Kidney (tissue), 14 donors: ENCODE results near the gene ALK. TPM values are rescaled to one million over a fixed set of nuclear protein-coding genes. Genes with fewer than 3 reads are reported as not detected.

ENCODE experiments used
- DNase-seq, 5 donors: peaks; one replicate each; pipeline ENCODE4 v3.0.0-alpha.2; 2013 to 2020
- FAIRE-seq: peaks from 2 replicates; lab custom pipeline; 2012; peaks lifted over from hg19 to GRCh38; lab: Jason Lieb, UNC
- H3K27ac ChIP-seq, 2 donors: one replicate each; pipeline ENCODE4 v1.7.0; 2013; ENCODE audit warnings: low read depth in 2 of 2, low read length in 2 of 2, inconsistent platforms in 1 of 2
- H3K27me3 ChIP-seq: one replicate; pipeline ENCODE4 v1.7.1; 2013; ENCODE audit warnings: low read length, inconsistent platforms; ENCODE audit not compliant: control insufficient read depth, insufficient read depth
- H3K36me3 ChIP-seq, 3 donors: one replicate each; pipeline versions ENCODE4 v1.7.0 to v1.7.1; 2013; ENCODE audit warnings: low read length in 3 of 3, control low read depth in 1 of 3, inconsistent platforms in 1 of 3; ENCODE audit not compliant: insufficient read depth in 3 of 3, control insufficient read depth in 2 of 3
- H3K4me1 ChIP-seq, 3 donors: one replicate each; pipeline versions ENCODE4 v1.7.0 to v1.7.1; 2013; ENCODE audit warnings: low read length in 3 of 3, inconsistent platforms in 1 of 3, low read depth in 1 of 3; ENCODE audit not compliant: control insufficient read depth in 2 of 3, insufficient read depth in 2 of 3
- H3K4me3 ChIP-seq, 3 donors: one replicate each; pipeline versions ENCODE4 v1.7.0 to v1.8.1; 2013; ENCODE audit warnings: low read length in 3 of 3, control low read depth in 1 of 3, inconsistent platforms in 1 of 3
- H3K9ac ChIP-seq, 3 donors: one replicate each; pipeline versions ENCODE4 v1.7.0 to v1.7.1; 2013; ENCODE audit warnings: low read length in 3 of 3, control low read depth in 1 of 3, inconsistent platforms in 1 of 3
- H3K9me3 ChIP-seq, 3 donors: one replicate each; pipeline versions ENCODE4 v1.7.0 to v1.7.1; 2013; ENCODE audit warnings: low read length in 3 of 3, control low read depth in 1 of 3, inconsistent platforms in 1 of 3; ENCODE audit not compliant: control insufficient read depth in 2 of 3, insufficient read depth in 1 of 3
- CTCF ChIP-seq: IDR thresholded peaks from 3 replicates; pipeline ENCODE4 v1.5.1; 2012; ENCODE audit warnings: mild to moderate bottlenecking, moderate library complexity, borderline replicate concordance; ENCODE audit not compliant: insufficient read depth; ENCODE audit errors: extremely low read depth
- intact Hi-C: fragments of 100-400 bp; cut with DNase I; formaldehyde crosslinking; loops from one replicate; pipeline ENCODE4 v1.11.1; 2022
- polyA plus RNA-seq: library from polyadenylated mRNA; stranded (reverse); fragments of 350-450 nt; fragmentation: Illumina TruSeq; extraction: RNeasy Lipid Tissue Mini Kit (QIAGEN cat#74804); gene quantifications from one replicate; pipeline ENCODE4 v1.2.3, GENCODE V29; 2014; ENCODE audit warnings: low read depth, low replicate concordance; ENCODE audit not compliant: insufficient read depth
- total RNA-seq: library from RNA; stranded (reverse); fragmentation: NEBNext Ultra II Directional; extraction: Animal tissue kit (Norgen Biotek cat#: 25700); gene quantifications from one replicate; pipeline ENCODE4 v1.2.1, GENCODE V29; 2021
- donor health status: control.
- donor health status: control.
- donor health status: control.
- donor health status: control.
- donor health status: control.
- donor health status: DM: yes; HTN: yes; CAD: no.
- donor health status: Normal renal cell carcinoma (clear cell type).

ALK gene
- total and polyA plus RNA-seq, 2 donors from 2014 or later = 0.13 TPM; not detected in 1

- Histone ChIP-seq H3K36me3 (no peaks in the 10 kb centered on the region), H3K27ac (no peak overlapping the region), H3K9me3 (no peaks in the 10 kb centered on the region), H3K4me1 (no peaks in the 10 kb centered on the region), H3K27me3 (no peaks in the 10 kb centered on the region), H3K9ac (no peak overlapping the region), H3K4me3 (no peak overlapping the region)
- no peak for DNase-seq
- TF ChIP-seq CTCF = no peak
- no peak for FAIRE-seq
- intact Hi-C loops = no loop called here
Observed at GRCh38 chr2:29388071-29388470, 533.3 kb downstream of the ALK start.

- Histone ChIP-seq H3K9me3 (no peaks in the 10 kb centered on the region), H3K4me3 (no peak overlapping the region), H3K9ac (no peak overlapping the region), H3K27me3 (no peaks in the 10 kb centered on the region), H3K4me1 (no peaks in the 10 kb centered on the region), H3K27ac (no peak overlapping the region), H3K36me3 (no peaks in the 10 kb centered on the region)
- FAIRE-seq (no peak), DNase-seq (no peak)
- TF ChIP-seq CTCF = no peak
- intact Hi-C loops = no loop called here
Observed at GRCh38 chr2:29382486-29382885, 538.9 kb downstream of the ALK start.

GRCh38 chr2:29377788-29378187 is 543.6 kb downstream of the ALK start:
- Histone ChIP-seq H3K4me3 (no peak overlapping the region), H3K27ac (no peak overlapping the region), H3K27me3 (no peaks in the 10 kb centered on the region), H3K9me3 (no peaks in the 10 kb centered on the region), H3K36me3 (no peaks in the 10 kb centered on the region), H3K9ac (no peak overlapping the region), H3K4me1 (peaks cover 0 to 5% (median 4%) of the 10 kb centered on the region in 3 donors)
- TF ChIP-seq CTCF = no peak
- DNase-seq (no peak), FAIRE-seq (no peak)
- intact Hi-C loops = no loop called here

GRCh38 chr2:29376541-29376940 is 544.8 kb downstream of the ALK start:
- TF ChIP-seq CTCF = no peak
- DNase-seq (no peak), FAIRE-seq (no peak)
- Histone ChIP-seq H3K27ac (no peak overlapping the region), H3K36me3 (no peaks in the 10 kb centered on the region), H3K4me3 (no peak overlapping the region), H3K9ac (no peak overlapping the region), H3K27me3 (no peaks in the 10 kb centered on the region), H3K9me3 (no peaks in the 10 kb centered on the region), H3K4me1 (peaks cover 0 to 5% (median 4%) of the 10 kb centered on the region in 3 donors)
- intact Hi-C loops = no loop called here
